ENCODE data around the gene CEP295NL. TPM values are rescaled to one million over a fixed set of nuclear protein-coding genes. Genes with fewer than 3 reads are reported as not detected.
"Not testable (repeated sequence)": the region's sequence is repeated elsewhere in the genome, so short reads cannot be mapped to it uniquely, and the experiment has no call there.

CEP295NL gene
- polyA plus RNA-seq, 6 donors from 2014 or later: 1.3 to 2.9 (median 1.6) TPM; not detected in 1

GRCh38 chr17:78923660-78924453, 20.9 kb upstream of the CEP295NL start:
- Mint-ChIP-seq H3K9me3 (no peaks in the 10 kb centered on the region), H3K36me3 (no peaks in the 10 kb centered on the region), H3K4me1 (peaks cover 19 to 31% (median 26%) of the 10 kb centered on the region in 3 donors), H3K4me3 (peak overlapping the region; percentile 84 to 96 (median 89)), H3K27me3 (peaks cover 0 to 11% (median 10%) of the 10 kb centered on the region in 3 donors), H3K27ac (peak overlapping the region; percentile 88 to 96 (median 91))
- peak; percentile 79 to 80 for ATAC-seq (ENCODE audit: low read depth in 2 of 2)
- DNase-seq: peak; percentile 78

GRCh38 chr17:78922816-78923498, 20.0 kb upstream of the CEP295NL start:
- H3K36me3 Mint-ChIP-seq: no peaks in the 10 kb centered on the region

GRCh38 chr17:78921437-78921971, 18.5 kb upstream of the CEP295NL start:
- ATAC-seq (ENCODE audit: low read depth in 2 of 2): no peak
- peaks cover 0 to 4% (median under 1%) of the 10 kb centered on the region in 3 donors for H3K27me3 Mint-ChIP-seq
- peak overlapping the region in 3 of 8 donors; percentile 1 to 58 (median 49) for H3K4me3 Mint-ChIP-seq
- no peaks in the 10 kb centered on the region for H3K9me3 Mint-ChIP-seq
- no peak for DNase-seq
- H3K27ac Mint-ChIP-seq: no peak overlapping the region
- no peaks in the 10 kb centered on the region for H3K36me3 Mint-ChIP-seq
- H3K4me1 Mint-ChIP-seq: peaks cover 32 to 48% (median 41%) of the 10 kb centered on the region in 3 donors

More at GRCh38 chr17:78922816-78923498, 20.0 kb upstream of the CEP295NL start:
- DNase-seq (no peak), ATAC-seq (ENCODE audit: low read depth in 2 of 2) (no peak)
- H3K9me3 Mint-ChIP-seq: no peaks in the 10 kb centered on the region
- peaks cover 0 to 6% (median 4%) of the 10 kb centered on the region in 3 donors for H3K27me3 Mint-ChIP-seq
- H3K27ac Mint-ChIP-seq: peak overlapping the region; percentile 88 to 96 (median 90)
- H3K4me3 Mint-ChIP-seq: peak overlapping the region; percentile 60 to 96 (median 86)
- H3K4me1 Mint-ChIP-seq: peaks cover 24 to 38% (median 31%) of the 10 kb centered on the region in 3 donors

GRCh38 chr17:78920528-78920927, 17.5 kb upstream of the CEP295NL start:
- peaks cover 38 to 51% (median 44%) of the 10 kb centered on the region in 3 donors for H3K4me1 Mint-ChIP-seq
- peaks cover 0 to 7% (median 4%) of the 10 kb centered on the region in 3 donors for H3K27me3 Mint-ChIP-seq
- no peak overlapping the region for H3K4me3 Mint-ChIP-seq
- no peaks in the 10 kb centered on the region for H3K9me3 Mint-ChIP-seq
- ATAC-seq (ENCODE audit: low read depth in 2 of 2): no peak
- DNase-seq: no peak
- H3K36me3 Mint-ChIP-seq: no peaks in the 10 kb centered on the region
- peak overlapping the region in 2 of 6 donors; percentile 61 to 78 for H3K27ac Mint-ChIP-seq

- Mint-ChIP-seq H3K4me3 (peak overlapping the region in 1 of 8 donors; percentile 84), H3K9me3 (no peaks in the 10 kb centered on the region), H3K27me3 (peaks cover 0 to 7% (median 4%) of the 10 kb centered on the region in 3 donors), H3K27ac (peak overlapping the region in 3 of 6 donors; percentile 17 to 92 (median 85)), H3K4me1 (peaks cover 38 to 55% (median 48%) of the 10 kb centered on the region in 3 donors), H3K36me3 (no peaks in the 10 kb centered on the region)
- ATAC-seq (ENCODE audit: low read depth in 2 of 2) (no peak), DNase-seq (no peak)
Measured at GRCh38 chr17:78919861-78920450, 17.0 kb upstream of the CEP295NL start.

GRCh38 chr17:78918979-78919378, 16.0 kb upstream of the CEP295NL start:
- Mint-ChIP-seq H3K27ac (no peak overlapping the region), H3K27me3 (peaks cover 0 to 7% (median 4%) of the 10 kb centered on the region in 3 donors), H3K9me3 (no peaks in the 10 kb centered on the region), H3K36me3 (no peaks in the 10 kb centered on the region), H3K4me1 (peaks cover 38 to 55% (median 48%) of the 10 kb centered on the region in 3 donors), H3K4me3 (no peak overlapping the region)
- no peak for ATAC-seq (ENCODE audit: low read depth in 2 of 2)
- DNase-seq: no peak

- Mint-ChIP-seq H3K4me1 (peaks cover 28 to 41% (median 37%) of the 10 kb centered on the region in 3 donors), H3K27me3 (peaks cover 0 to 7% (median 4%) of the 10 kb centered on the region in 3 donors), H3K9me3 (no peaks in the 10 kb centered on the region), H3K4me3 (peak overlapping the region in 2 of 8 donors; percentile 42 to 79), H3K27ac (peak overlapping the region in 5 of 6 donors; percentile 21 to 76 (median 50)), H3K36me3 (no peaks in the 10 kb centered on the region)
- DNase-seq: no peak
- peak; percentile 37 to 48 for ATAC-seq (ENCODE audit: low read depth in 2 of 2)
Measured at GRCh38 chr17:78917451-78918275, 14.7 kb upstream of the CEP295NL start.

GRCh38 chr17:78915872-78916632, 13.1 kb upstream of the CEP295NL start:
- Mint-ChIP-seq H3K4me1 (peaks cover 29 to 39% (median 37%) of the 10 kb centered on the region in 3 donors), H3K36me3 (no peaks in the 10 kb centered on the region), H3K27me3 (peaks cover 0 to 7% (median 4%) of the 10 kb centered on the region in 3 donors), H3K27ac (peak overlapping the region in 3 of 6 donors; percentile 22 to 75 (median 29)), H3K9me3 (no peaks in the 10 kb centered on the region), H3K4me3 (peak overlapping the region in 7 of 8 donors; percentile 23 to 89 (median 54))
- no peak for DNase-seq
- peak in 1 of 2 donors; percentile 41 for ATAC-seq (ENCODE audit: low read depth in 2 of 2)

- ATAC-seq (ENCODE audit: low read depth in 2 of 2) (no peak), DNase-seq (no peak)
- no peak overlapping the region for H3K4me3 Mint-ChIP-seq
- peak overlapping the region in 1 of 6 donors; percentile 43 for H3K27ac Mint-ChIP-seq
- no peaks in the 10 kb centered on the region for H3K36me3 Mint-ChIP-seq
- H3K27me3 Mint-ChIP-seq: peaks cover 0 to 7% (median 0%) of the 10 kb centered on the region in 3 donors
- peaks cover 0 to 2% (median 0%) of the 10 kb centered on the region in 7 donors for H3K9me3 Mint-ChIP-seq
- H3K4me1 Mint-ChIP-seq: peaks cover 26 to 38% (median 36%) of the 10 kb centered on the region in 3 donors
Measured at GRCh38 chr17:78913115-78913514, 10.1 kb upstream of the CEP295NL start.

GRCh38 chr17:78912082-78912481, 9.1 kb upstream of the CEP295NL start:
- H3K27ac Mint-ChIP-seq: peak overlapping the region in 2 of 6 donors; percentile 17 to 70
- DNase-seq (no peak), ATAC-seq (ENCODE audit: low read depth in 2 of 2) (no peak)
- peaks cover 0 to 7% (median 0%) of the 10 kb centered on the region in 3 donors for H3K27me3 Mint-ChIP-seq
- H3K4me3 Mint-ChIP-seq: no peak overlapping the region
- H3K4me1 Mint-ChIP-seq: peaks cover 19 to 30% (median 28%) of the 10 kb centered on the region in 3 donors
- H3K36me3 Mint-ChIP-seq: no peaks in the 10 kb centered on the region
- peaks cover 0 to 2% (median 0%) of the 10 kb centered on the region in 7 donors for H3K9me3 Mint-ChIP-seq

GRCh38 chr17:78911543-78911942, 8.5 kb upstream of the CEP295NL start:
- not testable (repeated sequence) for DNase-seq; H3K4me3 Mint-ChIP-seq; H3K9me3 Mint-ChIP-seq; ATAC-seq (ENCODE audit: low read depth in 2 of 2); H3K36me3 Mint-ChIP-seq; H3K27me3 Mint-ChIP-seq
- peaks cover 17 to 27% (median 25%) of the 10 kb centered on the region in 3 donors for H3K4me1 Mint-ChIP-seq
- peak overlapping the region in 2 of 6 donors; percentile 17 to 70 for H3K27ac Mint-ChIP-seq
